GM19468 (cell line): ENCODE data around the gene COL24A1.
"Not testable (repeated sequence)": the region's sequence is repeated elsewhere in the genome, so short reads cannot be mapped to it uniquely, and the experiment has no call there.

Experiments used
- ATAC-seq: cut with Tn5 transposase; IDR thresholded peaks from one replicate; pipeline ENCODE4 v1.9.1; 2021; ENCODE audit warnings: mild to moderate bottlenecking, moderate library complexity, moderate number of reproducible peaks; ENCODE audit not compliant: unreplicated experiment; ENCODE audit errors: extremely low read depth

Gene COL24A1

GRCh38 chr1:85935234-85935633 lies 221.3 kb downstream of the COL24A1 start:
- ATAC-seq = no peak

GRCh38 chr1:85934516-85934915 lies 222.1 kb downstream of the COL24A1 start:
- no peak for ATAC-seq

- ATAC-seq = no peak
Measured at GRCh38 chr1:85933961-85934360, 222.6 kb downstream of the COL24A1 start.

- ATAC-seq = no peak
Measured at GRCh38 chr1:85911742-85912141, 244.8 kb downstream of the COL24A1 start.

GRCh38 chr1:85900921-85901320 lies 255.7 kb downstream of the COL24A1 start:
- ATAC-seq = no peak

GRCh38 chr1:85898861-85899260 lies 257.7 kb downstream of the COL24A1 start:
- ATAC-seq = no peak

- ATAC-seq = no peak
Measured at GRCh38 chr1:85894651-85895050, 261.9 kb downstream of the COL24A1 start.

- no peak for ATAC-seq
Measured at GRCh38 chr1:85892366-85892765, 264.2 kb downstream of the COL24A1 start.

GRCh38 chr1:85889870-85890269 lies 266.7 kb downstream of the COL24A1 start:
- ATAC-seq = no peak

GRCh38 chr1:85888921-85889320 lies 267.7 kb downstream of the COL24A1 start:
- ATAC-seq = no peak

- ATAC-seq = no peak
Measured at GRCh38 chr1:85884372-85885035, 272.1 kb downstream of the COL24A1 start.

GRCh38 chr1:85867189-85867588 lies 289.4 kb downstream of the COL24A1 start:
- no peak for ATAC-seq

- ATAC-seq = no peak
Measured at GRCh38 chr1:85865213-85865612, 291.4 kb downstream of the COL24A1 start.

GRCh38 chr1:85864727-85865126 lies 291.8 kb downstream of the COL24A1 start:
- ATAC-seq = no peak

GRCh38 chr1:85863639-85864038 lies 292.9 kb downstream of the COL24A1 start:
- not testable (repeated sequence) for ATAC-seq

- no peak for ATAC-seq
Measured at GRCh38 chr1:85862456-85862855, 294.1 kb downstream of the COL24A1 start.

GRCh38 chr1:85857991-85858390 lies 298.6 kb downstream of the COL24A1 start:
- no peak for ATAC-seq

- no peak for ATAC-seq
Measured at GRCh38 chr1:85850238-85850637, 306.3 kb downstream of the COL24A1 start.

- no peak for ATAC-seq
Measured at GRCh38 chr1:85849660-85850059, 306.9 kb downstream of the COL24A1 start.

GRCh38 chr1:85847356-85847755 lies 309.2 kb downstream of the COL24A1 start:
- no peak for ATAC-seq

- ATAC-seq = no peak
Measured at GRCh38 chr1:85846706-85847105, 309.9 kb downstream of the COL24A1 start.

- ATAC-seq = no peak
Measured at GRCh38 chr1:85839459-85839858, 317.1 kb downstream of the COL24A1 start.
